MM.1S (cell line): ENCODE measurements around the gene NRXN3.
A peak's percentile ranks its signal among the peaks of the same experiment; 100 is the strongest.

Experiments
- DNase-seq: peaks from one replicate; pipeline ENCODE4 v3.0.0-alpha.2; 2015
- H2AFZ ChIP-seq: fragments of 300-600 bp; sonication (generic); 2 replicates; pipeline ENCODE4 v1.6.0; 2016; ENCODE audit warnings: antibody characterized with exemption, low read length
- H3F3A ChIP-seq: fragments of 300-600 bp; sonication (generic); 2 replicates; pipeline ENCODE4 v1.6.1; 2016; ENCODE audit warnings: mild to moderate bottlenecking, antibody characterized with exemption, low read length, moderate library complexity, mixed read lengths; ENCODE audit not compliant: insufficient read depth
- H3K27ac ChIP-seq: fragments of 300-600 bp; sonication (generic); 2 replicates; pipeline ENCODE4 v1.5.1; 2016; ENCODE audit warnings: mild to moderate bottlenecking, low read length
- H3K27me3 ChIP-seq: fragments of 300-600 bp; sonication (generic); replicated peaks from 2 replicates; pipeline ENCODE4 v1.6.0; 2016; ENCODE audit warnings: low read length; ENCODE audit not compliant: insufficient read depth
- H3K36me3 ChIP-seq: fragments of 300-600 bp; sonication (generic); replicated peaks from 2 replicates; pipeline ENCODE4 v1.6.1; 2016; ENCODE audit warnings: mild to moderate bottlenecking, low read length, mixed read lengths; ENCODE audit not compliant: insufficient read depth
- H3K4me1 ChIP-seq: fragments of 300-600 bp; sonication (generic); 2 replicates; pipeline ENCODE4 v1.6.1; 2016; ENCODE audit warnings: low read length, mixed read lengths
- H3K4me2 ChIP-seq: fragments of 300-600 bp; sonication (generic); 2 replicates; pipeline ENCODE4 v1.6.0; 2016; ENCODE audit warnings: low read depth, low read length
- H3K4me3 ChIP-seq: fragments of 300-600 bp; sonication (generic); 2 replicates; pipeline ENCODE4 v1.5.1; 2016; ENCODE audit warnings: low read length, mixed read lengths
- H3K79me2 ChIP-seq: fragments of 300-600 bp; sonication (generic); 2 replicates; pipeline ENCODE4 v1.6.1; 2016; ENCODE audit warnings: mixed run types, low read length, mixed read lengths
- H3K9ac ChIP-seq: fragments of 300-600 bp; sonication (generic); 2 replicates; pipeline ENCODE4 v1.6.1; 2016; ENCODE audit warnings: low read length, mixed read lengths
- H3K9me2 ChIP-seq: fragments of 300-600 bp; sonication (generic); replicated peaks from 2 replicates; pipeline ENCODE4 v1.6.1; 2016; ENCODE audit warnings: mild to moderate bottlenecking, low read length, mixed read lengths; ENCODE audit not compliant: insufficient read depth
- H3K9me3 ChIP-seq: fragments of 300-600 bp; sonication (generic); replicated peaks from 2 replicates; pipeline ENCODE4 v1.6.1; 2016; ENCODE audit warnings: mild to moderate bottlenecking, low read length, mixed read lengths; ENCODE audit not compliant: insufficient read depth
- H4K20me1 ChIP-seq: fragments of 300-600 bp; sonication (generic); 2 replicates; pipeline ENCODE4 v1.6.1; 2016; ENCODE audit warnings: mild to moderate bottlenecking, low read length, moderate library complexity, mixed read lengths; ENCODE audit not compliant: insufficient read depth
- CTCF ChIP-seq: fragments of 300-600 bp; sonication (generic); IDR thresholded peaks from 2 replicates; pipeline ENCODE4 v1.5.1; 2016; ENCODE audit warnings: antibody characterized with exemption, low read length, mixed read lengths
- EZH2 ChIP-seq: fragments of 300-600 bp; sonication (generic); optimal IDR thresholded peaks from 2 replicates; pipeline ENCODE3; 2017; ENCODE audit warnings: low read depth, mild to moderate bottlenecking, antibody characterized with exemption, low read length, mixed read lengths
- EZH2phosphoT487 ChIP-seq: fragments of 300-600 bp; sonication (generic); IDR thresholded peaks from 2 replicates; pipeline ENCODE4 v1.6.1; 2018; ENCODE audit warnings: antibody characterized with exemption, low read length

Gene NRXN3

GRCh38 chr14:79805636-79806035 lies 1635.5 kb downstream of the NRXN3 start:
- Histone ChIP-seq H3F3A (no peaks in the 10 kb centered on the region), H3K27me3 (no peaks in the 10 kb centered on the region), H3K9me3 (no peaks in the 10 kb centered on the region), H3K4me1 (no peaks in the 10 kb centered on the region), H3K4me2 (no peak overlapping the region), H3K36me3 (no peaks in the 10 kb centered on the region), H4K20me1 (no peaks in the 10 kb centered on the region), H3K79me2 (no peaks in the 10 kb centered on the region), H2AFZ (no peak overlapping the region), H3K4me3 (no peak overlapping the region), H3K9ac (no peak overlapping the region), H3K27ac (no peak overlapping the region), H3K9me2 (no peaks in the 10 kb centered on the region)
- no peak for DNase-seq
- TF ChIP-seq CTCF (no peak), EZH2phosphoT487 (no peak), EZH2 (no peak)

GRCh38 chr14:79809849-79810612 lies 1639.9 kb downstream of the NRXN3 start:
- Histone ChIP-seq H4K20me1 (no peaks in the 10 kb centered on the region), H3K4me2 (no peak overlapping the region), H3K27ac (no peak overlapping the region), H3K4me1 (no peaks in the 10 kb centered on the region), H3K9me3 (no peaks in the 10 kb centered on the region), H3K9ac (no peak overlapping the region), H3K36me3 (no peaks in the 10 kb centered on the region), H2AFZ (no peak overlapping the region), H3F3A (no peaks in the 10 kb centered on the region), H3K79me2 (no peaks in the 10 kb centered on the region), H3K27me3 (no peaks in the 10 kb centered on the region), H3K9me2 (no peaks in the 10 kb centered on the region), H3K4me3 (no peak overlapping the region)
- TF ChIP-seq EZH2phosphoT487 (no peak), EZH2 (no peak), CTCF (peak; percentile 15; the same call in 1 of the 2 replicates)
- peak; percentile 39 for DNase-seq

GRCh38 chr14:79820866-79821535 lies 1650.8 kb downstream of the NRXN3 start:
- H3K27ac ChIP-seq = no peak overlapping the region
- no peak for DNase-seq

More at GRCh38 chr14:79820866-79821535, 1650.8 kb downstream of the NRXN3 start:
- H3K4me1 ChIP-seq = no peaks in the 10 kb centered on the region
- no peaks in the 10 kb centered on the region for H3K9me2 ChIP-seq
- H3K4me3 ChIP-seq = no peak overlapping the region
- no peak overlapping the region for H3K4me2 ChIP-seq
- H4K20me1 ChIP-seq = no peaks in the 10 kb centered on the region
- H2AFZ ChIP-seq = no peak overlapping the region
- H3F3A ChIP-seq = no peaks in the 10 kb centered on the region
- no peaks in the 10 kb centered on the region for H3K27me3 ChIP-seq
- no peaks in the 10 kb centered on the region for H3K79me2 ChIP-seq
- H3K9me3 ChIP-seq = no peaks in the 10 kb centered on the region
- H3K9ac ChIP-seq = no peak overlapping the region
- no peaks in the 10 kb centered on the region for H3K36me3 ChIP-seq
- TF ChIP-seq EZH2phosphoT487 (no peak), CTCF (no peak), EZH2 (no peak)
